ENCODE data around the gene PSMD3. TPM values are rescaled to one million over a fixed set of nuclear protein-coding genes. Genes with fewer than 3 reads are reported as not detected.

PSMD3 gene
- total RNA-seq, 1 donor from 2014 or later, result 88.0 TPM

DNA sequence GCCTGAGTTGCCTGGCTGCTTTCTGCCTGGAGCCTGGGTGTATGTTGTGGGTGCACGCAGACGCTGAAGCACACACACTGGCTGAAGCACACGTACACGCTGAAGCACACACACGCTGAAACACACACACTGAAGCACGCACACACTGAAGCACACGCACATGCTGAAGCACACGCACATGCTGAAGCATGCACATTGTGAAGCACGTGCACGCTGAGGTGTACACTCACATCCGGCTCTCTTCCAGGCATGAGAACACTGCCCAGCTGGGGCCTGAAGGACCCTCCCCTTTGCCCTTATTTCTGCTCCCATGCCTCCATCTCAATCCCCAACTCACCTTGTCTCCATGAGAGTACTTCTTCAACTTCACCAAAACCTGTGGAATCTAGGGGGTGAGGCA lies 51.1 kb downstream of the PSMD3 start:
- DNase-seq (no peak), ATAC-seq (ENCODE audit: poor library complexity) (no peak)
- intact Hi-C loops (cut with DNase I), result no loop called here

- DNase-seq, result peak; percentile 84
- intact Hi-C loops (cut with DNase I), result no loop called here
- peak; percentile 86 for ATAC-seq (ENCODE audit: poor library complexity)
These were observed 52.0 kb downstream of the PSMD3 start for GRCh38 chr17:40032322-40033320.

- no peak for ATAC-seq (ENCODE audit: poor library complexity)
- DNase-seq, result no peak
- intact Hi-C loops (cut with DNase I), result no loop called here
These were observed 52.7 kb downstream of the PSMD3 start for GRCh38 chr17:40033339-40033738.

DNA sequence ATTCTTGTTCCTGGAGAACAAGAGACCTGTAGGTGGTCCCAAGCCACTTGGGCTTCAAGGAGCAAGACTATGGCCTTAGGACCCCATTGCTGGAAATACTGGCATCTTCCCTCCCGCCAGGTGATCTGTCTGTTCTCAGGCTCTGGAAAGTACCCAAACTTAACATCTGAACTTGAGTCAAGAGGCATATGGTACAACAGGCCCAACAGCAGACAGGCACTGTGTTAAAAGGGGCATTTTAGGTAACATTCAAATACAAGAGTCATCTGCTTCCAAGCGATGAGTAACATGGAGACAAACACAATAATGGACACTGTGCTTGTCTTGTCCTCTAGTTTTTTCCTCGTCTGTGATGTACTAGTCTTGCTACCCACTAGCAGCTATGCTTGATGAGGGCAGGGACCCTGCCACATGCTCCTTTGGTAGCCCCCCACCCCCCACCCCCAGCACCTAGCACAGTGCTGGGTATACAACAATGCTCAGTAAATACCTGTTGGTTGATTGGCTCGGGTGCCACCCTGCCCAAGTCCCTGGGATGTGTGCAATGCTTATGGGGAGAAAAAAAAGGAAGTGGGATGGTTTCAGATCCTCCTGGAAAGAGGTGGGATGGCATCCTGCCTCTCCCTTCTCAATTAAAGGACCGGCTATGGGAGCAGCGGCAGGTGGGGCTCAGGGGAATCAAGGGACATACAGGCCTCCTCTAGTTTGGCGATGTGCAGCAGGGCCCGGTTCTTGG lies 54.0 kb downstream of the PSMD3 start:
- DNase-seq (peak; percentile 40), ATAC-seq (ENCODE audit: poor library complexity) (no peak)
- intact Hi-C loops (cut with DNase I), result no loop called here

DNA sequence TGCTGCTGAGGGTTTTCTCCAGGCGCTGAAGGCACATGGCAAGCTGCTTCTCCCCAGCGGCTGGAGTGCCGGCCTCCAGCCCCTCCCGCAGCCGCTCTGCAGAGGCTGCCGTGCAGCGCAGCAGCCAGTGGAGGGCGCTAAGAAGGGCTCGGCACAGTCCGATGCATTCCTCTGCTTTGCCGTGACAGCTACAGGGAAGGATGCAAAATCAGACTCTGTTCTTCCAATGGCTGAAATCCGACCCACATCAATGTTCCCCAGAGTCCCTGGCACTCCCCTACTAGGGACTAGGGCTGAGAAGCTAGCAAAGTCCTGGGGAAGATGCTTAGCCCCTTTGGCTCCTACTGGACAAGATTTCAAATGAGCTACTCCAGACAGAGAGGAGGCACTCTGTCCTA lies 54.6 kb downstream of the PSMD3 start:
- intact Hi-C loops (cut with DNase I), result no loop called here
- ATAC-seq (ENCODE audit: poor library complexity) (no peak), DNase-seq (no peak)

DNA sequence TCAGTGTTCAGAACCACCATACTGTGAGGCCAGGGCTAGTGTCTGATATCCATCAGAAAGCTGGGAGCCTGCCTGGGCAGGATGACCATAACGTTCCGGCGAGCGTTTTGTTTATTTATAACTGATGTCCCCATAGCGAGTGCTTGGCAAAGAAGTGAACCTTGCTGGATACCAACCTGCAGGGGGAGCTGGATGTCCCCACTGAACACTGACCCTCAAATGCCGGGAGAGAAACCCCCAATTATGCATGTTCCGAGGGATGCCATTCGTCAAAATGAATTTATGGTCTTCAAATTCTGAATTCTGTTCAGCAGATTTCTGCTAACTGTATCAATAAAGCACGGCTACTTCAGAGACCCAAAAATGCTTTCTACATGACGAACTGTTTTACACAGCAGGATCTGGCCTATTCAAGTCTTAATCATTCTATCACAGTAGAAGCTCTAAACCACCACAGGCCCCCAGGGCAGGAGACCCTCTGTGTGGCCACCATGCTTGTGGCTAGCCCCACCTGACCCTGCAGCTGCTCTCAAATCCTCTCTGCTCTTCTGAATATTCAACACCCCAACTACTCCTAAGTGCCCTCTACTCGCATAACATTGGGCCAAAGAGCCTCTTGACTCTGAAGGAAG lies 58.4 kb downstream of the PSMD3 start:
- DNase-seq (peak; percentile 81), ATAC-seq (ENCODE audit: poor library complexity) (peak; percentile 95)
- intact Hi-C loops (cut with DNase I), result no loop called here

GRCh38 chr17:40041196-40041595 lies 60.6 kb downstream of the PSMD3 start:
- ATAC-seq (ENCODE audit: poor library complexity) (no peak), DNase-seq (no peak)
- intact Hi-C loops (cut with DNase I), result no loop called here

Small RNA genes lying within 50 kb of the gene (microRNA-seq; reads per million reads assigned to microRNA genes)
- not detected for gene MIR6884

Other genes with a start within 250 kb of the PSMD3 start
- 2.2 TPM for gene GRB7, start 242.9 kb upstream of the PSMD3 start, total RNA-seq
- gene IKZF3, start 116.5 kb upstream of the PSMD3 start, total RNA-seq, result 0.22 TPM
- not detected for gene ZPBP2, start 112.6 kb upstream of the PSMD3 start, total RNA-seq
- gene GSDMB, start 62.2 kb upstream of the PSMD3 start, total RNA-seq, result 1.8 TPM
- 37.5 TPM for gene ORMDL3, start 53.2 kb upstream of the PSMD3 start, total RNA-seq
- gene LRRC3C, start 53.1 kb upstream of the PSMD3 start, total RNA-seq, result not detected
- 0.40 TPM for gene GSDMA, start 17.8 kb upstream of the PSMD3 start, total RNA-seq
- gene CSF3, start 34.6 kb downstream of the PSMD3 start, total RNA-seq, result not detected
- gene MED24, start 73.6 kb downstream of the PSMD3 start, total RNA-seq, result 54.0 TPM
- gene THRA, start 82.2 kb downstream of the PSMD3 start, total RNA-seq, result 80.0 TPM
- 21.1 TPM for gene NR1D1, start 119.8 kb downstream of the PSMD3 start, total RNA-seq
- 46.8 TPM for gene MSL1, start 141.2 kb downstream of the PSMD3 start, total RNA-seq
- gene CASC3, start 159.7 kb downstream of the PSMD3 start, total RNA-seq, result 45.9 TPM
- gene RAPGEFL1, start 196.7 kb downstream of the PSMD3 start, total RNA-seq, result 2.7 TPM
- 11.8 TPM for gene WIPF2, start 238.5 kb downstream of the PSMD3 start, total RNA-seq